ENCODE results near the gene KCNK5.

The KCNK5 gene, protein sequence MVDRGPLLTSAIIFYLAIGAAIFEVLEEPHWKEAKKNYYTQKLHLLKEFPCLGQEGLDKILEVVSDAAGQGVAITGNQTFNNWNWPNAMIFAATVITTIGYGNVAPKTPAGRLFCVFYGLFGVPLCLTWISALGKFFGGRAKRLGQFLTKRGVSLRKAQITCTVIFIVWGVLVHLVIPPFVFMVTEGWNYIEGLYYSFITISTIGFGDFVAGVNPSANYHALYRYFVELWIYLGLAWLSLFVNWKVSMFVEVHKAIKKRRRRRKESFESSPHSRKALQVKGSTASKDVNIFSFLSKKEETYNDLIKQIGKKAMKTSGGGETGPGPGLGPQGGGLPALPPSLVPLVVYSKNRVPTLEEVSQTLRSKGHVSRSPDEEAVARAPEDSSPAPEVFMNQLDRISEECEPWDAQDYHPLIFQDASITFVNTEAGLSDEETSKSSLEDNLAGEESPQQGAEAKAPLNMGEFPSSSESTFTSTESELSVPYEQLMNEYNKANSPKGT

DNA sequence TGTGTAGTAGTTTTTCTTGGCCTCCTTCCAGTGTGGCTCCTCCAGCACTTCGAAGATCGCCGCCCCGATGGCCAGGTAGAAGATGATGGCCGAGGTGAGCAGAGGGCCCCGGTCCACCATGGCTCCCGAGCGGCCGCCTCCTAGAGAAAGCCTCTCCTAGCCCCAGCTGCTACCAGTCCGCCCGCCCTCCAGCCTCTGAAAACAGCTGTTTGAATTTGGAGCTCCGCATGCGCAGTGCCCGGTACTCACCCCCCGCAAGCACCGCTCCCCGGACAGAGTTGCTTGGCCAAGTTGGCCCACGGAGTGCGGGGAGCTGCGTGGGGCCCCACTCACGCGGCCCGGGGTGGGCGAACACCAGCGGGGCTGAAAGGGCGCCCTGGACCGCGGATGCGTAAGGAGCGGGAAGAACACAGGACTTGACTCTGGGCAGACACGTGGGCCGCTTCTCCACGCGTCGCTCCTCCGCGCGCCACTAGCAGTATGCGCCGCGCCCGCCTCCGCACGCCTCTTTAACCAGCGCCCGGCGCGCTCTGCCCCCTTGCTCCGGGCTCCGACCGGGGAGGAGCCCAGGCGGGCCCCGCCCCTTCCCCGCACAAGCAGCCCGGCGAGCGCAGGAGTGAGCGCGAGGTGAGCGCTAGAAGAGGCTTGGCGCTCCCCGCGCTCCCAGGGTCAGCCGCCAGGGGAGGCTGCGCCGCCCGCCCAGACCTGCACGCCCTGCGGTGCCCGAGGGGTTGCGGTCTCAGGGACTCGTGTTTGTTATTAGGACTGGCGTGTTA, at the start of gene KCNK5:
KCNK5 (minus strand) TSS at position 484 of the 776 bp plus-strand sequence; CDS start at position 120, 364 bp downstream.
- H3K27me3 ChIP-seq (ENCODE audit: insufficient read depth, poor library complexity, severe bottlenecking), result no peaks in the 10 kb centered on the region
- TF ChIP-seq, protein P1, sequence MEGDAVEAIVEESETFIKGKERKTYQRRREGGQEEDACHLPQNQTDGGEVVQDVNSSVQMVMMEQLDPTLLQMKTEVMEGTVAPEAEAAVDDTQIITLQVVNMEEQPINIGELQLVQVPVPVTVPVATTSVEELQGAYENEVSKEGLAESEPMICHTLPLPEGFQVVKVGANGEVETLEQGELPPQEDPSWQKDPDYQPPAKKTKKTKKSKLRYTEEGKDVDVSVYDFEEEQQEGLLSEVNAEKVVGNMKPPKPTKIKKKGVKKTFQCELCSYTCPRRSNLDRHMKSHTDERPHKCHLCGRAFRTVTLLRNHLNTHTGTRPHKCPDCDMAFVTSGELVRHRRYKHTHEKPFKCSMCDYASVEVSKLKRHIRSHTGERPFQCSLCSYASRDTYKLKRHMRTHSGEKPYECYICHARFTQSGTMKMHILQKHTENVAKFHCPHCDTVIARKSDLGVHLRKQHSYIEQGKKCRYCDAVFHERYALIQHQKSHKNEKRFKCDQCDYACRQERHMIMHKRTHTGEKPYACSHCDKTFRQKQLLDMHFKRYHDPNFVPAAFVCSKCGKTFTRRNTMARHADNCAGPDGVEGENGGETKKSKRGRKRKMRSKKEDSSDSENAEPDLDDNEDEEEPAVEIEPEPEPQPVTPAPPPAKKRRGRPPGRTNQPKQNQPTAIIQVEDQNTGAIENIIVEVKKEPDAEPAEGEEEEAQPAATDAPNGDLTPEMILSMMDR (IDR thresholded peaks at IDR 0.05; ENCODE audit: poor library complexity, severe bottlenecking), result peak; percentile 62
- no peak for DNase-seq (ENCODE audit: low spot score)
- peak; percentile 96 for ATAC-seq (ENCODE audit: low read depth)
- H3K27ac ChIP-seq (ENCODE audit: poor library complexity, severe bottlenecking), result no peak within 1 kb of the TSS
- no peaks in the 10 kb centered on the region for H3K9me3 ChIP-seq (ENCODE audit: severe bottlenecking)
- peak within 1 kb of the TSS; percentile 36 for H3K4me3 ChIP-seq (ENCODE audit: severe bottlenecking)
- H3K4me1 ChIP-seq (ENCODE audit: insufficient read depth, poor library complexity, severe bottlenecking), result peaks cover 3% of the 10 kb centered on the region
- no peaks in the 10 kb centered on the region for H3K36me3 ChIP-seq (ENCODE audit: low read depth)

DNA sequence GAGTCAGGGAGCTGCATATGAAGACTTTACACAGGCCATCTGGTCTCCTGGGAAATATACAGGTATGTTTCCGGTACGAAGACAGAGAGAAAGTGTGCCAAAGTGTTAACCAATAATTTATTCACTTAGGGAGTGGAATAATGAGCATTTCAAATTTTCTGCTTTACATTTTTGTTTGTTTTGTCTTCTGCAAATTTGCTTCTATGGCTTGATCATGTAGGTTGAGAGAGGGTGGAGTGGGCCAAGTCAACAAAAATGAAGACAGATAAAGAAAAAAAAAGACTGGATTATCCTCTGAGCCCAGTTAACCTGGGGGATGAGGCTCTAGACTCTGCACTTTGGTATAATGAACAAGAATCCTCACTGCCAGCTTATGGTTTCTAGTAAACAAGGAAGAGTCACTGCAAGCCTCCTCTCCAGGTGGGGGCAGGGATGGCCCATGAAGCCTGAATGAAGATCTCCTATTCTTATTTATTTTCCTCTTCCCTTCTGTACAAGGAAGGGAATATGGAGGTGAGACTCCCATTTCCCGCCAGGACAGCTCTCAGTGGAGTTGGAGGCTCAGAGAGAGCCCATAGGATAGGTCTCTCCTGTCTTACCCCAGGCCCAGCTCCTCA, 47.2 kb upstream of the KCNK5 start:
- Histone ChIP-seq H3K9me3 (ENCODE audit: severe bottlenecking) (no peaks in the 10 kb centered on the region), H3K36me3 (ENCODE audit: low read depth) (no peaks in the 10 kb centered on the region), H3K27me3 (ENCODE audit: insufficient read depth, poor library complexity, severe bottlenecking) (no peaks in the 10 kb centered on the region), H3K27ac (ENCODE audit: poor library complexity, severe bottlenecking) (no peak overlapping the region), H3K4me1 (ENCODE audit: insufficient read depth, poor library complexity, severe bottlenecking) (peaks cover 9% of the 10 kb centered on the region), H3K4me3 (ENCODE audit: severe bottlenecking) (no peak overlapping the region)
- TF ChIP-seq, protein P1 (IDR thresholded peaks at IDR 0.05; ENCODE audit: poor library complexity, severe bottlenecking), result no peak
- DNase-seq (ENCODE audit: low spot score) (no peak), ATAC-seq (ENCODE audit: low read depth) (no peak)

DNA sequence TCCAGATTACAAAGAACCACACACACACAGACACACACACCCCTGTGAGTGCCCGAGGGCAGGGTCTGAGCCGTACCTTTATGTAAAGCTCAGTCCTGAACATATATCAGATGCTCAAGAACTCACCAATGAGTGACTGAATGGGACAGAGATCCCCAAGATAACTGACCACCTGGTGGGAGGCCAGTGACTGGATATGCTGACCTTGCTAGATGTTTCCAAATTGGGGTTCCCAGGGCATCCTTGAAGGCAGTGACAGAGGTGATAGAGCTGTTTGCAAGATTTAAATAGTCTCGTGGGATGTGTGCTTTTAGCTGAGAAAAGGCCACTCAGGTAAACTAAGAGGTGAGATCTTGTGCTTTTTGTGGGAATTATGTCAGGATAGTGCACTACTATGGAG, 45.6 kb upstream of the KCNK5 start:
- no peaks in the 10 kb centered on the region for H3K27me3 ChIP-seq (ENCODE audit: insufficient read depth, poor library complexity, severe bottlenecking)
- H3K27ac ChIP-seq (ENCODE audit: poor library complexity, severe bottlenecking), result no peak overlapping the region
- no peaks in the 10 kb centered on the region for H3K36me3 ChIP-seq (ENCODE audit: low read depth)
- H3K4me3 ChIP-seq (ENCODE audit: severe bottlenecking), result no peak overlapping the region
- TF ChIP-seq, protein P1 (IDR thresholded peaks at IDR 0.05; ENCODE audit: poor library complexity, severe bottlenecking), result no peak
- DNase-seq (ENCODE audit: low spot score) (no peak), ATAC-seq (ENCODE audit: low read depth) (no peak)
- H3K4me1 ChIP-seq (ENCODE audit: insufficient read depth, poor library complexity, severe bottlenecking), result peaks cover 3% of the 10 kb centered on the region
- H3K9me3 ChIP-seq (ENCODE audit: severe bottlenecking), result no peaks in the 10 kb centered on the region

DNA sequence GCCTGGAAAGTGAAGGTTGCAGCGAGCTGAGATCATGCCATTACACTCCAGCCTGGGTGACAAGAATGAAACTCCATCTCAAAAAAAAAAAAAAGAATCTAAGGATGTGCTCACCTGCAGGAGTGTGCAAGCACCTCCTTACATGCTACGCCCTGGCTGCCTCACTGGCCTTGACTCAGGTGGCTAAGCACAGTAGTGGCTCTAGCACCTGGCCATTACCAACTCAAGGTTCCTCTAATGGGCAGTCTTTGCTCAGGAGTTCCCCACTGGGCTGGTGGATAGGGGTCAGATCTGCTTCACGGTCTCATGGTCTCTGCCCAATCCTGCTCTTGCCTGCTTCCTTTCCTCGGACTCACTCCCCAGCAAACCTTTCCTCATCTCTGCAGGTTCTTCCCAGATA, 45.2 kb upstream of the KCNK5 start:
- TF ChIP-seq, protein P1 (IDR thresholded peaks at IDR 0.05; ENCODE audit: poor library complexity, severe bottlenecking), result no peak
- H3K27me3 ChIP-seq (ENCODE audit: insufficient read depth, poor library complexity, severe bottlenecking), result no peaks in the 10 kb centered on the region
- H3K4me1 ChIP-seq (ENCODE audit: insufficient read depth, poor library complexity, severe bottlenecking), result no peaks in the 10 kb centered on the region
- DNase-seq (ENCODE audit: low spot score), result no peak
- H3K4me3 ChIP-seq (ENCODE audit: severe bottlenecking), result no peak overlapping the region
- H3K9me3 ChIP-seq (ENCODE audit: severe bottlenecking), result no peaks in the 10 kb centered on the region
- H3K27ac ChIP-seq (ENCODE audit: poor library complexity, severe bottlenecking), result no peak overlapping the region
- no peaks in the 10 kb centered on the region for H3K36me3 ChIP-seq (ENCODE audit: low read depth)
- ATAC-seq (ENCODE audit: low read depth), result no peak

Data from RWPE2 (cell line).